ENCODE results near the gene ADH1C.

DNA sequence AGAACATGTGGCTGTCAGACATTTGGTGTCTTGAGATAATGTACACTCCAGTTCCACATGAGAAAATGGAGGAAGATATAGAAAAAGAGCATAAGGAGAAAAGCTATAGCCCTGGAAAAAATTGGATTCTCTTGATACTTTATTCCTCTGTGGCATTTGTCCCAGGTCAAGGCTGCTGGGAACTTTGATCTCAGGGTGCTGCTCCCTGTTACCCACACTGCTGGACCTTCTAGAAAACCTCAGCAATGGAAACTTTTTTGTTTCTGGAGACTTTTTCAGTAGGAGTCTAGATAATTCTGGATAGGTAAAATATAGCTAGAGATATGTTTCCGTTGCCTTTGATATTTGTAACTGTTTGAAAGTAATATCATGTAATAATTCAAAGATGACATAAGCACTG is 11.1 kb downstream of the ADH1C start:
- TF ChIP-seq, protein P1, sequence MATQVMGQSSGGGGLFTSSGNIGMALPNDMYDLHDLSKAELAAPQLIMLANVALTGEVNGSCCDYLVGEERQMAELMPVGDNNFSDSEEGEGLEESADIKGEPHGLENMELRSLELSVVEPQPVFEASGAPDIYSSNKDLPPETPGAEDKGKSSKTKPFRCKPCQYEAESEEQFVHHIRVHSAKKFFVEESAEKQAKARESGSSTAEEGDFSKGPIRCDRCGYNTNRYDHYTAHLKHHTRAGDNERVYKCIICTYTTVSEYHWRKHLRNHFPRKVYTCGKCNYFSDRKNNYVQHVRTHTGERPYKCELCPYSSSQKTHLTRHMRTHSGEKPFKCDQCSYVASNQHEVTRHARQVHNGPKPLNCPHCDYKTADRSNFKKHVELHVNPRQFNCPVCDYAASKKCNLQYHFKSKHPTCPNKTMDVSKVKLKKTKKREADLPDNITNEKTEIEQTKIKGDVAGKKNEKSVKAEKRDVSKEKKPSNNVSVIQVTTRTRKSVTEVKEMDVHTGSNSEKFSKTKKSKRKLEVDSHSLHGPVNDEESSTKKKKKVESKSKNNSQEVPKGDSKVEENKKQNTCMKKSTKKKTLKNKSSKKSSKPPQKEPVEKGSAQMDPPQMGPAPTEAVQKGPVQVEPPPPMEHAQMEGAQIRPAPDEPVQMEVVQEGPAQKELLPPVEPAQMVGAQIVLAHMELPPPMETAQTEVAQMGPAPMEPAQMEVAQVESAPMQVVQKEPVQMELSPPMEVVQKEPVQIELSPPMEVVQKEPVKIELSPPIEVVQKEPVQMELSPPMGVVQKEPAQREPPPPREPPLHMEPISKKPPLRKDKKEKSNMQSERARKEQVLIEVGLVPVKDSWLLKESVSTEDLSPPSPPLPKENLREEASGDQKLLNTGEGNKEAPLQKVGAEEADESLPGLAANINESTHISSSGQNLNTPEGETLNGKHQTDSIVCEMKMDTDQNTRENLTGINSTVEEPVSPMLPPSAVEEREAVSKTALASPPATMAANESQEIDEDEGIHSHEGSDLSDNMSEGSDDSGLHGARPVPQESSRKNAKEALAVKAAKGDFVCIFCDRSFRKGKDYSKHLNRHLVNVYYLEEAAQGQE (IDR thresholded peaks at IDR 0.05; ENCODE audit: insufficient read depth in 1 of 2, low read depth in 2 of 2, low read length in 2 of 2) = no peak
- TF ChIP-seq POLR2AphosphoS5 (IDR thresholded peaks at IDR 0.05; ENCODE audit: low read depth, low read length) (no peak), TAF1 (IDR thresholded peaks at IDR 0.05; ENCODE audit: borderline replicate concordance, insufficient read depth, low read length) (no peak), FOXP2 (optimal IDR thresholded peaks at IDR 0.05; ENCODE audit: borderline replicate concordance, extremely low read depth, extremely low read length, insufficient read depth) (no peak), SIN3A (IDR thresholded peaks at IDR 0.05; ENCODE audit: borderline replicate concordance, insufficient read depth, low read length) (no peak)

Data from PFSK-1 (cell line).